Hepatocyte (in vitro differentiated cells): ENCODE results near the gene PLXNA2. TPM values are rescaled to one million over a fixed set of nuclear protein-coding genes. Genes with fewer than 3 reads are reported as not detected.
A peak's percentile ranks its signal among the peaks of the same experiment; 100 is the strongest.

ENCODE experiments used
- DNase-seq: peaks from one replicate; pipeline ENCODE4 v3.0.0-alpha.2; 2016; ENCODE audit warnings: low spot score
- H2AFZ ChIP-seq: fragments of 200-600 bp; sonication (generic); 2 replicates; pipeline ENCODE4 v1.6.0; 2016; ENCODE audit warnings: antibody characterized with exemption, mild to moderate bottlenecking
- H3K27ac ChIP-seq: fragments of 200-600 bp; sonication (generic); 2 replicates; pipeline ENCODE4 v1.5.1; 2016; ENCODE audit warnings: mild to moderate bottlenecking
- H3K27me3 ChIP-seq: fragments of 200-600 bp; sonication (generic); 2 replicates; pipeline ENCODE4 v1.6.1; 2016
- H3K36me3 ChIP-seq: fragments of 200-600 bp; sonication (generic); replicated peaks from 2 replicates; pipeline ENCODE4 v1.5.1; 2016; ENCODE audit warnings: low read depth; ENCODE audit not compliant: insufficient read depth
- H3K4me1 ChIP-seq: fragments of 200-600 bp; sonication (generic); 2 replicates; pipeline ENCODE4 v1.5.1; 2016; ENCODE audit warnings: mild to moderate bottlenecking, moderate library complexity; ENCODE audit not compliant: insufficient read depth
- H3K4me2 ChIP-seq: fragments of 200-600 bp; sonication (generic); 2 replicates; pipeline ENCODE4 v1.6.0; 2016
- H3K4me3 ChIP-seq: fragments of 200-600 bp; sonication (generic); 2 replicates; pipeline ENCODE4 v1.5.1; 2016; ENCODE audit warnings: mild to moderate bottlenecking
- H3K79me2 ChIP-seq: fragments of 200-600 bp; sonication (generic); 2 replicates; pipeline ENCODE4 v1.6.0; 2017; ENCODE audit warnings: mild to moderate bottlenecking
- H3K9me2 ChIP-seq: fragments of 200-600 bp; sonication (generic); replicated peaks from 2 replicates; pipeline ENCODE4 v1.6.0; 2017; ENCODE audit warnings: mild to moderate bottlenecking; ENCODE audit not compliant: insufficient read depth
- H3K9me3 ChIP-seq: fragments of 200-600 bp; sonication (generic); 2 replicates; pipeline ENCODE4 v1.5.1; 2016; ENCODE audit warnings: low read depth, mild to moderate bottlenecking
- H4K20me1 ChIP-seq: fragments of 200-600 bp; sonication (generic); 2 replicates; pipeline ENCODE4 v1.6.0; 2016; ENCODE audit warnings: mild to moderate bottlenecking; ENCODE audit not compliant: insufficient read depth, poor library complexity, severe bottlenecking
- CTCF ChIP-seq: fragments of 200-600 bp; sonication (generic); IDR thresholded peaks from 2 replicates; pipeline ENCODE4 v1.5.1; 2016; ENCODE audit warnings: antibody characterized with exemption, mild to moderate bottlenecking; ENCODE audit not compliant: poor library complexity
- EZH2 ChIP-seq: fragments of 200-600 bp; sonication (generic); IDR thresholded peaks from 2 replicates; pipeline ENCODE4 v1.6.1; 2016; ENCODE audit warnings: antibody characterized with exemption, mild to moderate bottlenecking, borderline replicate concordance
- EZH2phosphoT487 ChIP-seq: fragments of 200-600 bp; sonication (generic); IDR thresholded peaks from one replicate; pipeline ENCODE4 v1.6.1; 2018; ENCODE audit warnings: antibody characterized with exemption, mild to moderate bottlenecking, low read depth, moderate library complexity; ENCODE audit not compliant: unreplicated experiment, severe bottlenecking
- WGBS: methylation state at CpG from one replicate; pipeline ENCODE4 v1.1.6; 2016; ENCODE audit warnings: low lambda C conversion rate; ENCODE audit errors: missing lambda C conversion rate; 5-methylcytosine and 5-hydroxymethylcytosine counted together
- polyA plus RNA-seq: library from polyadenylated mRNA; unstranded; fragments of >200 nt; fragmentation: Nextera tagmentation; extraction: Ambion mirVana; gene quantifications from 2 replicates; pipeline ENCODE4 v1.2.1, GENCODE V29; 2016
- total RNA-seq: library from RNA; depleted of rRNA; stranded (reverse); fragments of >200 nt; gene quantifications from 2 replicates; pipeline ENCODE4 v1.2.3, GENCODE V29; 2014

PLXNA2 gene
- total and polyA plus RNA-seq, 2 experiments from 2014 or later: 9.8 to 13.1 TPM

- no peak overlapping the region for H2AFZ ChIP-seq
- no peaks in the 10 kb centered on the region for H4K20me1 ChIP-seq
- no peak overlapping the region for H3K4me2 ChIP-seq
- H3K79me2 ChIP-seq: no peaks in the 10 kb centered on the region
- H3K4me3 ChIP-seq: no peak overlapping the region
- H3K27ac ChIP-seq: no peak overlapping the region
- TF ChIP-seq EZH2phosphoT487 (no peak), CTCF (no peak), EZH2 (no peak)
- H3K36me3 ChIP-seq: no peaks in the 10 kb centered on the region
- no peaks in the 10 kb centered on the region for H3K9me2 ChIP-seq
- no peaks in the 10 kb centered on the region for H3K9me3 ChIP-seq
- peaks cover 35% of the 10 kb centered on the region for H3K4me1 ChIP-seq
- peaks cover 3% of the 10 kb centered on the region for H3K27me3 ChIP-seq
- DNase-seq: no peak
- WGBS: 82% methylated on average over 1 of the region's 1 CpG
Measured at GRCh38 chr1:208272713-208273112, 28.5 kb upstream of the PLXNA2 start.

GRCh38 chr1:208272311-208272710 is 28.1 kb upstream of the PLXNA2 start:
- H3K4me3 ChIP-seq: no peak overlapping the region
- H3K36me3 ChIP-seq: no peaks in the 10 kb centered on the region
- no peak for DNase-seq
- H3K9me3 ChIP-seq: no peaks in the 10 kb centered on the region
- H2AFZ ChIP-seq: no peak overlapping the region
- no peaks in the 10 kb centered on the region for H3K9me2 ChIP-seq
- H3K27me3 ChIP-seq: peaks cover 3% of the 10 kb centered on the region
- no peak for TF ChIP-seq EZH2phosphoT487
- TF ChIP-seq CTCF: no peak
- TF ChIP-seq EZH2: no peak
- H3K4me2 ChIP-seq: no peak overlapping the region
- WGBS: 65% methylated on average over 2 of the region's 2 CpGs
- H3K79me2 ChIP-seq: no peaks in the 10 kb centered on the region
- H3K27ac ChIP-seq: no peak overlapping the region
- H3K4me1 ChIP-seq: peaks cover 35% of the 10 kb centered on the region
- no peaks in the 10 kb centered on the region for H4K20me1 ChIP-seq

- Histone ChIP-seq H3K9me2 (no peaks in the 10 kb centered on the region), H4K20me1 (no peaks in the 10 kb centered on the region), H3K4me3 (no peak overlapping the region), H3K79me2 (no peaks in the 10 kb centered on the region), H3K4me2 (no peak overlapping the region), H3K9me3 (no peaks in the 10 kb centered on the region), H2AFZ (no peak overlapping the region), H3K27me3 (peaks cover 3% of the 10 kb centered on the region), H3K4me1 (peaks cover 35% of the 10 kb centered on the region), H3K27ac (no peak overlapping the region), H3K36me3 (no peaks in the 10 kb centered on the region)
- TF ChIP-seq EZH2phosphoT487 (no peak), CTCF (no peak), EZH2 (no peak)
- 54% methylated on average over 3 of the region's 3 CpGs for WGBS
- no peak for DNase-seq
Measured at GRCh38 chr1:208271236-208271635, 27.1 kb upstream of the PLXNA2 start.

GRCh38 chr1:208270651-208271141 is 26.5 kb upstream of the PLXNA2 start:
- DNase-seq: no peak
- no peaks in the 10 kb centered on the region for H3K9me2 ChIP-seq
- TF ChIP-seq EZH2: no peak
- no peaks in the 10 kb centered on the region for H3K79me2 ChIP-seq
- H3K27ac ChIP-seq: peak overlapping the region; percentile 17
- no peak overlapping the region for H3K4me2 ChIP-seq
- no peak overlapping the region for H3K4me3 ChIP-seq
- H3K4me1 ChIP-seq: peaks cover 35% of the 10 kb centered on the region
- H2AFZ ChIP-seq: no peak overlapping the region
- peaks cover 3% of the 10 kb centered on the region for H3K27me3 ChIP-seq
- WGBS: 62% methylated on average over 2 of the region's 2 CpGs
- H3K36me3 ChIP-seq: no peaks in the 10 kb centered on the region
- H3K9me3 ChIP-seq: no peaks in the 10 kb centered on the region
- H4K20me1 ChIP-seq: no peaks in the 10 kb centered on the region
